Panc1 (cell line): Measurements from ENCODE around the gene ZNF592. TPM values are rescaled to one million over a fixed set of nuclear protein-coding genes. Genes with fewer than 3 reads are reported as not detected.

Source experiments
- ATAC-seq: fragments of 200-7000 bp; cut with Tn5 transposase; 2 replicates; pipeline ENCODE4 v1.9.1; 2020; ENCODE audit warnings: mild to moderate bottlenecking, moderate library complexity
- BruUV-seq: library from RNA; stranded (reverse); fragments of 400-500 nt; replicated peaks from 2 replicates; lab custom pipeline; 2021; lab: Mats Ljungman, UMichigan
- CTCF ChIA-PET: fragments of 300-600 bp; sonication (Branson Sonifier 250); formaldehyde crosslinking; loops from one replicate; lab custom pipeline; 2022; ENCODE audit warnings: antibody characterized with exemption; lab: Charles Lee
- POLR2A ChIA-PET: fragments of 300-600 bp; sonication (Branson Sonifier 250); formaldehyde crosslinking; loops from one replicate; lab custom pipeline; 2022; ENCODE audit warnings: antibody characterized with exemption; lab: Charles Lee
- DNase-seq: peaks from one replicate; pipeline ENCODE4 v3.0.0-alpha.2; 2010; ENCODE audit warnings: low read depth, low spot score
- H3K27ac ChIP-seq: 2 replicates; pipeline ENCODE4 v1.5.1; 2011; ENCODE audit warnings: mild to moderate bottlenecking, low read length, inconsistent platforms
- H3K27me3 ChIP-seq: fragments of 200-500 bp; sonication (Bioruptor generic); 2 replicates; pipeline ENCODE4 v1.6.0; 2014; ENCODE audit warnings: low read length, inconsistent platforms; ENCODE audit not compliant: control insufficient read depth, insufficient read depth
- H3K36me3 ChIP-seq: fragments of 200-500 bp; sonication (Bioruptor generic); 2 replicates; pipeline ENCODE4 v1.5.1; 2014; ENCODE audit warnings: inconsistent platforms, mild to moderate bottlenecking, low read length, moderate library complexity; ENCODE audit not compliant: control insufficient read depth, insufficient read depth
- H3K4me1 ChIP-seq: 2 replicates; pipeline ENCODE4 v1.5.1; 2011; ENCODE audit warnings: inconsistent platforms, mild to moderate bottlenecking, low read length, moderate library complexity; ENCODE audit not compliant: control insufficient read depth, insufficient read depth
- H3K4me3 ChIP-seq, 2 experiments: 2 replicates each; pipeline ENCODE4 v1.5.1; 2011 to 2012; ENCODE audit warnings: low read depth in 2 of 2, low read length in 2 of 2, mild to moderate bottlenecking in 2 of 2, inconsistent platforms in 1 of 2, moderate library complexity in 1 of 2
- H3K9me3 ChIP-seq: fragments of 200-500 bp; sonication (Bioruptor generic); 2 replicates; pipeline ENCODE4 v1.5.1; 2014; ENCODE audit warnings: low read depth, mild to moderate bottlenecking, inconsistent platforms, low read length, moderate library complexity; ENCODE audit not compliant: control insufficient read depth, insufficient read depth
- CTCF ChIP-seq: fragments of 450-650 bp; IDR thresholded peaks from 2 replicates; pipeline ENCODE4 v1.5.1; 2017; ENCODE audit warnings: mild to moderate bottlenecking
- POLR2AphosphoS5 ChIP-seq: IDR thresholded peaks from 2 replicates; pipeline ENCODE4 v1.6.1; 2012; ENCODE audit warnings: mild to moderate bottlenecking, low read depth, low read length, moderate library complexity
- REST ChIP-seq, 2 experiments: IDR thresholded peaks; 2 replicates each; pipeline ENCODE4 v1.6.1; 2011 to 2012; ENCODE audit warnings: low read depth in 2 of 2, control low read depth in 1 of 2, low read length in 1 of 2, mild to moderate bottlenecking in 1 of 2, moderate library complexity in 1 of 2; ENCODE audit not compliant: insufficient read depth in 1 of 2
- SIN3A ChIP-seq: IDR thresholded peaks from 2 replicates; pipeline ENCODE4 v1.6.1; 2012; ENCODE audit warnings: low read depth, mild to moderate bottlenecking, low read length, moderate library complexity, borderline replicate concordance; ENCODE audit not compliant: insufficient read depth
- TCF7L2 ChIP-seq: IDR thresholded peaks from 2 replicates; pipeline ENCODE4 v1.6.1; 2011; ENCODE audit warnings: mild to moderate bottlenecking, low read depth, low read length, inconsistent platforms
- in situ Hi-C: cut with HindIII; loops from 2 replicates; pipeline ENCODE4 v1.10.0; 2016; ENCODE audit warnings: low sequenced_read_pairs, low pct_unique_long_range_greater_than_20kb
- intact Hi-C: fragments of 100-400 bp; cut with micrococcal nuclease; formaldehyde crosslinking; loops from one replicate; pipeline ENCODE4 v1.10.0; 2022; ENCODE audit not compliant: unreplicated experiment
- total RNA-seq: library from RNA; stranded (reverse); gene quantifications from one replicate; pipeline ENCODE4 v1.2.1, GENCODE V29; 2021; ENCODE audit not compliant: unreplicated experiment

Gene ZNF592
- total RNA-seq, 1 experiment from 2014 or later: 34.2 TPM

- no peak for TF ChIP-seq REST (IDR thresholded peaks at IDR 0.05; ENCODE audit: insufficient read depth in 1 of 2, low read depth in 2 of 2, low read length in 1 of 2)
- TF ChIP-seq SIN3A: no peak
- DNase-seq: no peak
- no TSS peak for BruUV-seq
These were observed 42.3 kb downstream of the ZNF592 start for GRCh38 chr15:84790676-84791075.

GRCh38 chr15:84791763-84792162 is 43.4 kb downstream of the ZNF592 start:
- DNase-seq (no peak), ATAC-seq (no peak)
- ChIA-PET CTCF (interaction anchor here (0.6 kb wide), 2 partner anchors 25 to 109 kb away, joined by 3 read pairs; no protein-coding TSS in a partner anchor), POLR2A (no interaction called here)
- in situ Hi-C loops: no loop called here
- Histone ChIP-seq H3K27me3 (no peaks in the 10 kb centered on the region), H3K27ac (no peak overlapping the region), H3K36me3 (0 out of 2 replicates have a peak, but pooled peaks cover 5% of the 10 kb centered on the region), H3K4me3 (no peak overlapping the region), H3K4me1 (no peaks in the 10 kb centered on the region), H3K9me3 (no peaks in the 10 kb centered on the region)
- no peak for TF ChIP-seq REST (IDR thresholded peaks at IDR 0.05; ENCODE audit: insufficient read depth in 1 of 2, low read depth in 2 of 2, low read length in 1 of 2)
- TF ChIP-seq POLR2AphosphoS5: no peak
- no peak for TF ChIP-seq CTCF
- TF ChIP-seq SIN3A: no peak
- no peak for TF ChIP-seq TCF7L2
- intact Hi-C loops: no loop called here
- TSS peak; percentile 30 for BruUV-seq

More at GRCh38 chr15:84790676-84791075, 42.3 kb downstream of the ZNF592 start:
- ChIA-PET CTCF (no interaction called here), POLR2A (no interaction called here)
- H3K4me3 ChIP-seq: no peak overlapping the region
- in situ Hi-C loops: no loop called here
- H3K27me3 ChIP-seq: no peaks in the 10 kb centered on the region
- H3K4me1 ChIP-seq: no peaks in the 10 kb centered on the region
- no peak overlapping the region for H3K27ac ChIP-seq
- H3K36me3 ChIP-seq: 0 out of 2 replicates have a peak, but pooled peaks cover 5% of the 10 kb centered on the region
- no peaks in the 10 kb centered on the region for H3K9me3 ChIP-seq
- intact Hi-C loops: no loop called here
- no peak for ATAC-seq
